Spleen (tissue), 7 donors: Measurements from ENCODE around the gene SDCBP2.

Experiments used
- CTCF ChIP-seq, 11 experiments: fragments of 200-600 bp in 7 of 11; fragments of 450-650 bp in 4 of 11; sonication (generic) in 4 of 11; IDR thresholded peaks in 8 of 11; conservative IDR thresholded peaks in 3 of 11; 1 replicate in 7 of 11; 2 replicates in 4 of 11; pipeline versions ENCODE4 v1.4.0 to v1.8.0; 2016 to 2021; ENCODE audit warnings: antibody characterized with exemption in 11 of 11, inconsistent platforms in 4 of 11, mild to moderate bottlenecking in 1 of 11
- POLR2A ChIP-seq, 3 donors: fragments of 450-650 bp; IDR thresholded peaks; one replicate each; pipeline ENCODE4 v1.5.1; 2017; ENCODE audit warnings: antibody characterized with exemption in 3 of 3, mild to moderate bottlenecking in 1 of 3
- POLR2AphosphoS5 ChIP-seq, 3 donors: sonication (generic); formaldehyde crosslinking; IDR thresholded peaks; one replicate each; pipeline ENCODE4 v1.5.1; 2017; ENCODE audit warnings: antibody characterized with exemption in 3 of 3
- donor health status: DM: no; HTN: no; CAD: no; lungs with moderate emphysema.
- donor health status: DM: no; HTN: no; CAD: no.
- donor health status: DM: no; HTN: no; CAD: no.

- TF ChIP-seq POLR2AphosphoS5 (IDR thresholded peaks at IDR 0.05) (peak; percentile 82 to 89 (median 86)), POLR2A (IDR thresholded peaks at IDR 0.05) (no peak), CTCF (IDR thresholded peaks at IDR 0.05 in 8 of 11, conservative IDR thresholded peaks at IDR 0.05 in 3 of 11) (no peak)
Observed at GRCh38 chr20:1336699-1337367, 7.9 kb upstream of the SDCBP2 start.
